Mesendoderm (in vitro differentiated cells): ENCODE data around the gene PSMA3. TPM values are rescaled to one million over a fixed set of nuclear protein-coding genes. Genes with fewer than 3 reads are reported as not detected.

Experiments used
- DNase-seq: peaks from one replicate; pipeline ENCODE4 v3.0.0; 2013
- H2AK5ac ChIP-seq: 2 replicates; pipeline ENCODE4 v1.6.1; 2013; ENCODE audit warnings: low read length, inconsistent platforms
- H2BK120ac ChIP-seq: 2 replicates; pipeline ENCODE4 v1.6.1; 2013; ENCODE audit warnings: low read depth, mild to moderate bottlenecking, low read length, moderate library complexity, mixed read lengths
- H2BK15ac ChIP-seq: replicated peaks from 2 replicates; pipeline ENCODE4 v1.6.1; 2013; ENCODE audit warnings: low read depth, mild to moderate bottlenecking, moderate library complexity
- H2BK5ac ChIP-seq: 2 replicates; pipeline ENCODE4 v1.6.1; 2013; ENCODE audit warnings: low read length, inconsistent platforms
- H3K18ac ChIP-seq: 2 replicates; pipeline ENCODE4 v1.6.1; 2013; ENCODE audit warnings: mild to moderate bottlenecking, low read length, mixed read lengths
- H3K23ac ChIP-seq: one replicate; pipeline ENCODE4 v1.6.1; 2013; ENCODE audit warnings: low read length
- H3K27ac ChIP-seq: 2 replicates; pipeline ENCODE4 v1.5.1; 2013; ENCODE audit warnings: low read depth, mild to moderate bottlenecking, inconsistent platforms, low read length, moderate library complexity
- H3K27me3 ChIP-seq: 2 replicates; pipeline ENCODE4 v1.6.1; 2013; ENCODE audit warnings: low read length, control low read depth, mild to moderate bottlenecking, inconsistent platforms; ENCODE audit not compliant: insufficient read depth, poor library complexity
- H3K36me3 ChIP-seq: 2 replicates; pipeline ENCODE4 v1.6.1; 2013; ENCODE audit warnings: low read length, inconsistent platforms; ENCODE audit not compliant: control insufficient read depth, insufficient read depth
- H3K4ac ChIP-seq: one replicate; pipeline ENCODE4 v1.6.1; 2013; ENCODE audit warnings: low read depth, mild to moderate bottlenecking, low read length, moderate library complexity
- H3K4me1 ChIP-seq: 2 replicates; pipeline ENCODE4 v1.6.1; 2013; ENCODE audit warnings: low read depth, low read length, inconsistent platforms; ENCODE audit not compliant: control insufficient read depth
- H3K4me2 ChIP-seq: 2 replicates; pipeline ENCODE4 v1.6.1; 2013; ENCODE audit warnings: low read length
- H3K4me3 ChIP-seq: 2 replicates; pipeline ENCODE4 v1.5.1; 2013; ENCODE audit warnings: mild to moderate bottlenecking, low read length
- H3K56ac ChIP-seq: one replicate; pipeline ENCODE4 v1.6.1; 2013; ENCODE audit warnings: low read length
- H3K79me1 ChIP-seq: 2 replicates; pipeline ENCODE4 v1.6.1; 2013; ENCODE audit warnings: low read length, inconsistent platforms
- H3K79me2 ChIP-seq: 2 replicates; pipeline ENCODE4 v1.6.1; 2013; ENCODE audit warnings: mild to moderate bottlenecking, low read length; ENCODE audit not compliant: control insufficient read depth, insufficient read depth
- H3K9ac ChIP-seq: 2 replicates; pipeline ENCODE4 v1.6.1; 2013; ENCODE audit warnings: low read length, inconsistent platforms
- H4K5ac ChIP-seq: one replicate; pipeline ENCODE4 v1.6.1; 2013; ENCODE audit warnings: low read length
- H4K8ac ChIP-seq: one replicate; pipeline ENCODE4 v1.6.1; 2013; ENCODE audit warnings: low read depth, mild to moderate bottlenecking, control low read depth, low read length, moderate library complexity
- WGBS: extraction: QIAGEN DNeasy Blood & Tissue Kit; methylation state at CpG from one replicate; pipeline ENCODE4 v1.1.7; 2013; ENCODE audit warnings: low lambda C conversion rate, missing lambda C conversion rate; ENCODE audit not compliant: insufficient coverage; ENCODE audit errors: extremely low coverage; 5-methylcytosine and 5-hydroxymethylcytosine counted together
- polyA plus RNA-seq, 2 experiments: library from polyadenylated mRNA; stranded (reverse); fragments of 200-250 nt; gene quantifications; one replicate each; pipeline ENCODE4 v1.2.3, GENCODE V29; 2013

PSMA3 gene
- 640 TPM for polyA plus RNA-seq (2013, experiment 1 of 2)
- polyA plus RNA-seq (2013, experiment 2 of 2): 634 TPM

- no peak within 1 kb of the TSS for H3K23ac ChIP-seq
- WGBS: no CpG with 5 or more reads among the region's 50 CpGs
- peak within 1 kb of the TSS; percentile 98 for H3K56ac ChIP-seq
- no peak within 1 kb of the TSS for H2BK120ac ChIP-seq
- H4K8ac ChIP-seq: peak within 1 kb of the TSS; percentile 39
- peak; percentile 99 for DNase-seq
- H3K79me1 ChIP-seq: peaks cover 2% of the 10 kb centered on the region
- no peak within 1 kb of the TSS for H3K4ac ChIP-seq
- H3K4me3 ChIP-seq: peak within 1 kb of the TSS; percentile 79
- peak within 1 kb of the TSS; percentile 66 for H3K4me2 ChIP-seq
- no peak within 1 kb of the TSS for H2BK15ac ChIP-seq
- no peaks in the 10 kb centered on the region for H3K27me3 ChIP-seq
- no peak within 1 kb of the TSS for H2AK5ac ChIP-seq
- no peaks in the 10 kb centered on the region for H3K4me1 ChIP-seq
- no peak within 1 kb of the TSS for H2BK5ac ChIP-seq
- H4K5ac ChIP-seq: no peak within 1 kb of the TSS
- H3K36me3 ChIP-seq: no peaks in the 10 kb centered on the region
- H3K27ac ChIP-seq: peak within 1 kb of the TSS; percentile 56
- H3K79me2 ChIP-seq: peaks cover 43% of the 10 kb centered on the region
- peak within 1 kb of the TSS; percentile 97 for H3K9ac ChIP-seq
- peak within 1 kb of the TSS; percentile 35 for H3K18ac ChIP-seq
Measured at GRCh38 chr14:58244556-58245387, at the start of gene PSMA3. TSS of gene PSMA3 (plus strand) at chr14:58244843. CDS start at chr14:58244921, 78 bp downstream.

- no peak overlapping the region for H2BK5ac ChIP-seq
- WGBS: no CpG with 5 or more reads among the region's 1 CpG
- no peak overlapping the region for H4K8ac ChIP-seq
- H3K23ac ChIP-seq: no peak overlapping the region
- no peak overlapping the region for H3K18ac ChIP-seq
- H2BK15ac ChIP-seq: no peak overlapping the region
- H3K4ac ChIP-seq: no peak overlapping the region
- peaks cover 6% of the 10 kb centered on the region for H3K79me2 ChIP-seq
- no peaks in the 10 kb centered on the region for H3K36me3 ChIP-seq
- H2BK120ac ChIP-seq: no peak overlapping the region
- H3K4me1 ChIP-seq: no peaks in the 10 kb centered on the region
- H3K9ac ChIP-seq: no peak overlapping the region
- H2AK5ac ChIP-seq: no peak overlapping the region
- no peak overlapping the region for H4K5ac ChIP-seq
- H3K27me3 ChIP-seq: no peaks in the 10 kb centered on the region
- no peak for DNase-seq
- H3K27ac ChIP-seq: no peak overlapping the region
- H3K79me1 ChIP-seq: peaks cover 4% of the 10 kb centered on the region
- no peak overlapping the region for H3K4me2 ChIP-seq
- H3K4me3 ChIP-seq: no peak overlapping the region
- H3K56ac ChIP-seq: no peak overlapping the region
Measured at GRCh38 chr14:58196198-58196597, 48.4 kb upstream of the PSMA3 start.

GRCh38 chr14:58198086-58198485, 46.6 kb upstream of the PSMA3 start:
- Histone ChIP-seq H3K27ac (no peak overlapping the region), H3K4ac (no peak overlapping the region), H2AK5ac (no peak overlapping the region), H3K79me2 (peaks cover 10% of the 10 kb centered on the region), H3K4me3 (no peak overlapping the region), H3K56ac (no peak overlapping the region), H3K27me3 (no peaks in the 10 kb centered on the region), H4K5ac (no peak overlapping the region), H3K9ac (no peak overlapping the region), H3K4me1 (no peaks in the 10 kb centered on the region), H3K36me3 (no peaks in the 10 kb centered on the region), H3K18ac (no peak overlapping the region), H3K4me2 (no peak overlapping the region), H3K79me1 (peaks cover 7% of the 10 kb centered on the region), H2BK5ac (no peak overlapping the region), H2BK15ac (no peak overlapping the region), H2BK120ac (no peak overlapping the region), H3K23ac (no peak overlapping the region), H4K8ac (no peak overlapping the region)
- DNase-seq: no peak
- WGBS: no CpG with 5 or more reads among the region's 5 CpGs

GRCh38 chr14:58199726-58200479, 44.7 kb upstream of the PSMA3 start, which contains the start of gene ACTR10:
TSS of gene ACTR10 (plus strand) at chr14:58200149. CDS start at chr14:58200218, 69 bp downstream.
- Histone ChIP-seq H3K4me2 (peak within 1 kb of the TSS; percentile 96), H3K18ac (peak within 1 kb of the TSS; percentile 86), H2BK120ac (no peak within 1 kb of the TSS), H3K56ac (peak within 1 kb of the TSS; percentile 97), H3K9ac (peak within 1 kb of the TSS; percentile 97), H3K4me1 (no peaks in the 10 kb centered on the region), H3K36me3 (no peaks in the 10 kb centered on the region), H3K23ac (peak within 1 kb of the TSS; percentile 45), H3K27ac (peak within 1 kb of the TSS; percentile 84), H3K4ac (peak within 1 kb of the TSS; percentile 8), H2AK5ac (no peak within 1 kb of the TSS), H3K79me1 (peaks cover 7% of the 10 kb centered on the region), H3K27me3 (no peaks in the 10 kb centered on the region), H2BK15ac (no peak within 1 kb of the TSS), H3K79me2 (peaks cover 10% of the 10 kb centered on the region), H2BK5ac (no peak within 1 kb of the TSS), H4K8ac (no peak within 1 kb of the TSS), H4K5ac (no peak within 1 kb of the TSS), H3K4me3 (peak within 1 kb of the TSS; percentile 95)
- WGBS: no CpG with 5 or more reads among the region's 78 CpGs
- DNase-seq: peak; percentile 83

- Histone ChIP-seq H2AK5ac (no peak overlapping the region), H3K56ac (peak overlapping the region; percentile 97), H3K27ac (no peak overlapping the region), H3K18ac (peak overlapping the region; percentile 6), H3K4me1 (no peaks in the 10 kb centered on the region), H3K4me2 (peak overlapping the region; percentile 89), H3K27me3 (no peaks in the 10 kb centered on the region), H3K79me1 (peaks cover 7% of the 10 kb centered on the region), H4K8ac (no peak overlapping the region), H4K5ac (no peak overlapping the region), H2BK15ac (no peak overlapping the region), H3K4ac (no peak overlapping the region), H3K9ac (peak overlapping the region; percentile 97), H2BK120ac (no peak overlapping the region), H3K4me3 (peak overlapping the region; percentile 95), H2BK5ac (no peak overlapping the region), H3K36me3 (no peaks in the 10 kb centered on the region), H3K23ac (peak overlapping the region; percentile 45), H3K79me2 (peaks cover 10% of the 10 kb centered on the region)
- no CpG with 5 or more reads among the region's 11 CpGs for WGBS
- DNase-seq: no peak
Measured at GRCh38 chr14:58200480-58200841, 44.2 kb upstream of the PSMA3 start.
